Measurements from ENCODE around the gene NLRP4.

Gene NLRP4, protein sequence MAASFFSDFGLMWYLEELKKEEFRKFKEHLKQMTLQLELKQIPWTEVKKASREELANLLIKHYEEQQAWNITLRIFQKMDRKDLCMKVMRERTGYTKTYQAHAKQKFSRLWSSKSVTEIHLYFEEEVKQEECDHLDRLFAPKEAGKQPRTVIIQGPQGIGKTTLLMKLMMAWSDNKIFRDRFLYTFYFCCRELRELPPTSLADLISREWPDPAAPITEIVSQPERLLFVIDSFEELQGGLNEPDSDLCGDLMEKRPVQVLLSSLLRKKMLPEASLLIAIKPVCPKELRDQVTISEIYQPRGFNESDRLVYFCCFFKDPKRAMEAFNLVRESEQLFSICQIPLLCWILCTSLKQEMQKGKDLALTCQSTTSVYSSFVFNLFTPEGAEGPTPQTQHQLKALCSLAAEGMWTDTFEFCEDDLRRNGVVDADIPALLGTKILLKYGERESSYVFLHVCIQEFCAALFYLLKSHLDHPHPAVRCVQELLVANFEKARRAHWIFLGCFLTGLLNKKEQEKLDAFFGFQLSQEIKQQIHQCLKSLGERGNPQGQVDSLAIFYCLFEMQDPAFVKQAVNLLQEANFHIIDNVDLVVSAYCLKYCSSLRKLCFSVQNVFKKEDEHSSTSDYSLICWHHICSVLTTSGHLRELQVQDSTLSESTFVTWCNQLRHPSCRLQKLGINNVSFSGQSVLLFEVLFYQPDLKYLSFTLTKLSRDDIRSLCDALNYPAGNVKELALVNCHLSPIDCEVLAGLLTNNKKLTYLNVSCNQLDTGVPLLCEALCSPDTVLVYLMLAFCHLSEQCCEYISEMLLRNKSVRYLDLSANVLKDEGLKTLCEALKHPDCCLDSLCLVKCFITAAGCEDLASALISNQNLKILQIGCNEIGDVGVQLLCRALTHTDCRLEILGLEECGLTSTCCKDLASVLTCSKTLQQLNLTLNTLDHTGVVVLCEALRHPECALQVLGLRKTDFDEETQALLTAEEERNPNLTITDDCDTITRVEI

DNA sequence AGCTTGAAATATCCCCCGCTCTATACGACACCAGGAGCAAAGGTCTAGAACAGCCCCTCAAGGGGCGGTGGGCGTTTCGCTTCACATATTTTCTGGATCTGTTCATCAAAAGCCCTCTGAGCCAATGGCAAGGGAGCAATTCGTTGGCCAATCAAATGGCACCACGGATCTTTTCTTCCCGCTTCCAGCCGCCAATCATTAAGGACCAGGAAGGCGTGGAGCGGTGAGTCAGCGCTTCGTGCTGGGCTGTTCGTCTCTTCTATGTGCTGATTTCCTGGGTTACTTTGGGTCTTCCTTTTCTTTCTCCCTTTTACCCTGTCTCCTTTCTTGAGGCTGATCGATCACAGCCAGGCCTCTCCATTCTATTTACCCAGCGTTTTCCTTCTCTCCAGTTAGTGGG is at the start of gene NLRP4:
NLRP4 (plus strand) TSS at position 201 of the 400 bp plus-strand sequence. CDS start 15,541 bp downstream, outside the sequence.
- no peak for DNase-seq (ENCODE audit: low read depth)

DNA sequence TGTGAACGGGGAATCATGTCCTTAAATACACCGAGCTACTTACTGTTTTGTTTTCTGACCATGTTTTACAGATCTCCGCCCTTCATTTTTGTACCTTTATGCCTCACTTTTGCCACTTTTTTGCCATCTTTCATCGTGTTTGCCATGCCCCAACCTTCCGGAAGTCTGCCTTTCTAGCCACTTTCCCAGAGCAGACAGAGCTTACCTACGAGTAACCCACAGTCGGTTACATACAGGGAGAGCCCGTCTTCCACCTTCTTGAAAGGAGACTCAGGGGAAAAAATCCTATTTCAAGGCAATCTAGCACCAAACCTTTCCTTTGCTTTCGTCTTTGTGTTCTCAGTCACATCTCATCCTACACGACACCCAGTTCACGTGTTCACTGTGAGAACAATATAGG is 41.3 kb upstream of the NLRP4 start:
- DNase-seq (ENCODE audit: low read depth) = no peak

DNA sequence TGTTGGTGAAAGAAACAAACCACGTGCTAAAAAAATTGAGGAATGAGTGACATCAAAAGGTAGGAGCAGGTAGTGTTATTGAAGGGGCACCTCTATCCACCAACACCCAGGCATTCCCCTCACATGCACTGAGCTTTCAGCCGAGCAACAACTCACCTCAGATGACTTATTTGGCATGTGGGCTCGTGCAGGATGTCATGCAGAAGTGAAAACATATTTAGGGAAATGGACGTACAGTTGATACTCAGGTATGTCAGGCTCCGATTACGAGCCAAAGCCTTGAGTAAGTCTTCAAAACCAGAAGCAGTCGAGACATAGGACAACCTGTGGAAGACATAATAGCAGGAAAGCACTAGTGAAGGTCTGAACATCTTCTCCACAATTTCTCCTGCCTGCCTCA is 34.9 kb upstream of the NLRP4 start:
- no peak for DNase-seq (ENCODE audit: low read depth)

DNA sequence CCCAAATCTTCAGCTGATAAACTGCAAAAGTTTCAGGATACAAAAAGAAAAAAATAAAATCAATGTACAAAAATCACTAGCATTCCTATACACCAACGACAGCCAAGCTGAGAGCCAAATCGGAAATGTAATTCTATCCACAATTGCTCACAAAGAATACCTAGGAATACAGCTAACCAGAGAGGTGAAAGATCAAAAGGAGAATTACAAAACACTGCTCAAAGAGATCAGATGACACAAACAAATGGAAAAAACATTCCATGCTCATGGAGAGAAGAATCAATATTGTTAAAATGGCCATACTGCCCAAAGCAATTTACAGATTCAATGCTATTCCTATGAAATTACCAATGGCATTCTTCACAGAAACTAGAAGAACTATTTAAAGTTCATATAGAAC is 34.1 kb upstream of the NLRP4 start:
- DNase-seq (ENCODE audit: low read depth) = no peak

DNA sequence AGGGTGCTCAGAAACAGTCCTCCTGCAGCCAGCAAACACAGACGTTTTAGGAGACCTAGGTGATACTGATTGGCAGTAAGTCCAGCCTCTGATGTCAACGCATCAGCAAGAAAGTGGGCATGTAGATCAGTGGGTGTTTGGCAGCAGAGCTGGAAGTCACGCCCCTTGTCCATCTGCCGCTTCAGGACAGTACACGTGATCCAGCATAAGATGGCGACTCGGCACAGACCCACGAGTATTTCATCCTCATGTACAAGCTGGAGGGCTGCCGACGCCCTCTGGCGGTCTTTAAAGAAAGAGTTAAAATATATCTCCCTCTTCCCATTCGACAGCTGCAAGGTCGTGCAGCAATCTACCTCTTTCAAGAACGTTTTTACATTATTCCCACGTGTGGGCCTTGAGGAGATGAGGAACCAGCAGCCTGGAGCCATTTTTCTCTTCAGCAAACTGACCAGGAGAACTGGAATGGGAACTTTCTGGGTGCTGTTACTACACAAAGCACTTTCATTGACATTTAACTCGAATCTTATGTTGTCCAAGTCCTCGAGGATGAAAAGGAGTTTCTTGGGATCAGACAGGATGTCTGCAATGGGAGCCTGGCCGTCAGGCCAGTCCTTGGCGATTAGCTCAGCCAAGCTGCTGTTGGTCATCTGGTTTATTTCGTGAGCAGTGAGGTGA is 26.8 kb upstream of the NLRP4 start:
- DNase-seq (ENCODE audit: low read depth) = no peak

DNA sequence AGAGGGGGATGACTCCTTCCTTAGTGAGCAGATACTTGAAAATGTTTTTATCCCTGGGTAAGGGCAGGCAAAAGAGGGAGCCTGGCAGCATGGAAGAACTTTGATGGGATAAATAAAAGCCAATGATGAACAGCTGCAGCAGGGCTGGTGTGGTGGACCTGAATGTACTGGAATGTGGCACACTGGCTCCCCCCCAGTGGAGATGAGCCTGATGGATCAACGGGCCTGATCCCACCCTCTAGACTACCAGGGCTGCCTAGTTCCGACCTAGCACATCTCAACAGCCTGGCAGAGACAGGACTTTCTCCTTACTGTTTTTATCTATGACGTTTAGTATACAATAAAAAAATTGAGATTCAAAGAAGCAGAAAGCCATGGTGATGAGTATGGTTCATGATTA is 25.0 kb upstream of the NLRP4 start:
- DNase-seq (ENCODE audit: low read depth) = no peak

DNA sequence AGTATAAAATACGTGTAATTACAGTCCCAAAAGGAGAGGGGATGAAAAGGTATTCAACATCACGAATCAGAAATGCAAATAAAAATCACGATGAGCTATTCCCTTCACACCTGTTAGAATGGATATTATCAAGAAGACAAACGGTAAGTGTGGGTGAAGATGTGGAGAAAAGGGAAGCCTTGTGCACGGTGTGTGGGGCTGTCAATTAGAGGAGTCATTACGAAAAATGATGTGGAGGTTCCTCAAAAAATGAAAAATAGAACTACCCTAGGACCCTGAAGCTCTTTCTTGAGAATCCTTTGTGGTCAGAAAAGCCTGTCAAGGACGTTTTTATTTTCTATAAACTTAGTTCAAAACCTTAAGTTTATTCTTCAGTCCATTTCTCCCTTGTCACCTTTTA is 23.9 kb upstream of the NLRP4 start:
- DNase-seq (ENCODE audit: low read depth) = no peak

DNA sequence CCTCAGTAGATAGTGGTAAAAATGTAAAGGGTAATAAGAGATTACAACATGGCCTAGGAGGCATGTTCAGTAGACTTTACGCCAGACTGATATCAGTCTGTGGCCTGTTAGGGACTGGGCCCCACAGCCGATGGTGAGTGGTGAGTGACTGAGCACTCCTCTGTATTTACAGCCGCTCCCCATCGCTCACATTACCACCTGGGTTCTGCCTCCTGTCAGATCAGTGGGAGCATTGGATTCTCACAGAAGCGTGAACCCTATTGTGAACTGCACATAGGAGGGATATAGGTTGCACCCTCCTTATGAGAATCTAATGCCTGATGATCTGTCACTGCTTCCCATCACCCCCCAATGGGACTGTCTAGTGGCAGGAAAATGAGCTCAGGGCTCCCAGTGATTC is 22.4 kb upstream of the NLRP4 start:
- no peak for DNase-seq (ENCODE audit: low read depth)

DNA sequence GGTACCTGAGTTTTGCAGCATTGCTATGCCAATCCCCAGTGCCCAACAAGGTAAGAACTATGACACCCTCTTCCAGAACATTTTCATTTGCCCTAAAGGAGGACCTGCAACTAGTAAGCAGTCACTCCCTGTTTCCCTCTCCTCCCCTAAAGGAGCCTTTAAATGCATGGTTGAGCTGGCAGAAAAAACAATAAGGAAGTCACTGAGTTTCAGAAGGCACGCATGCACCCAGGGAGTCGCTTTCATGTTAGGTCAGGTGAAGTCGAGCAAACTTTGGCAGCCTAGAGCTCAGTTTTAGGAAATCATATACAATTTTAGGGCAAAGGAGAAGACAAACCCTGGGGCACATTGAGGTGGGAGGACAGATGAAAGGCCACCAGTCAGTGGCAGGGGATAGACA is 16.3 kb upstream of the NLRP4 start:
- no peak for DNase-seq (ENCODE audit: low read depth)

DNA sequence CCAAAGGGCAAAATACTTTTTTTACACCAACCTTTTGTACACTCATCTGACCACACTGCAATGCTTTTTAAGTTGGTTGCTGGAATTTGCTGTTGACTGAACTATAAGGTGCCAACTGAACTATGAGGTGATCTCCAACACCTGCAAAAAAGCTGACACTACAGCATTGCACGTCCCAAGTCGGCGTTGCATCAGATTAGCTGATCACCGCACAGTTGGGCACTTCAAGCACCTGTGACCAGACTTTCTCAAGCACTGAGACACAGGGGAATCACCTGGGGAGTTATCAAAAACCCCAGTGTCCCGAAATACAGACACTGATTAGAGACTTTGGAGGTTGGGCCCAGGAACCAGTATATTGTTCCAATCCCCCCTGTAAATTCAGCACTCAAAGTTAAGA is 5.7 kb upstream of the NLRP4 start:
- no peak for DNase-seq (ENCODE audit: low read depth)

DNA sequence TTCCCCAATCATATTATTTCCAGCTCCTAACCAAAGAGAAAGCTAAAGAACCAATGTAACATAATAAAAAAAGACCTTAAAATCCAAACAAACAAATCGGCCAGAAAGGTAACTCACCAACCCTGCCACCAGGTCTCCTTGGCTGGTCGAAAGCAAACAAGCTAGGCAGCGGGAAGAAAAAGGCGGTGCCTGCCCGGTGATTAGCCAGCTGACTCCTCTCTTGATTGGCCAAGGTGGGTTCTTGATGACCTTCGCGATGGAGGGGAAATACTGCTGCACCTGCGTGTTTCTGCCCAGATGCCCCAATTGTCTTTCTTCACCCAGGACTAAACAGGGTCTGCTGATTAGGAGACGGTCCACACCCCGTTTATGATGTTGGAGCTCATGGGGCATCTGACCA is 4.5 kb upstream of the NLRP4 start, which contains the start of gene NLRP11:
NLRP11 (minus strand) TSS at position 154 of the 400 bp plus-strand sequence. CDS start 13,825 bp downstream, outside the sequence.
- DNase-seq (ENCODE audit: low read depth) = no peak

DNA sequence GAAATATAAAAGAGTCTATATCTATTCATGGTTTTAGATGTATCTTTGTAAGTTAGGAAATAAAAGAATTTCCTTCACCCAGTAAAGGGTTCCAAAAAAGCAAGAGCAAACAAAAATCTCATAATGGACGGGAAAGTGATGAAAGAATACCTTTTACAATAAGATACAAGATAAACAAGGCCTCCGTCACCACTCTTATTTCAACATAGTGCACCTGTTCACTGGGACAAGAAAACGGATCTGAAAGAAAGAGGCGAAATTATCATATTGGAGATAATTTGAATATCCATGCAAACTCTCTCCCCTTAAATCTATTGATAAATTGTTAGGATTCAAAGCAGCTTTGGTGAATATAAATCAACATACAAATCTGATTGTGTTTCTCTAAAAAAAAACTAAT is 3.7 kb upstream of the NLRP4 start:
- DNase-seq (ENCODE audit: low read depth) = no peak

DNA sequence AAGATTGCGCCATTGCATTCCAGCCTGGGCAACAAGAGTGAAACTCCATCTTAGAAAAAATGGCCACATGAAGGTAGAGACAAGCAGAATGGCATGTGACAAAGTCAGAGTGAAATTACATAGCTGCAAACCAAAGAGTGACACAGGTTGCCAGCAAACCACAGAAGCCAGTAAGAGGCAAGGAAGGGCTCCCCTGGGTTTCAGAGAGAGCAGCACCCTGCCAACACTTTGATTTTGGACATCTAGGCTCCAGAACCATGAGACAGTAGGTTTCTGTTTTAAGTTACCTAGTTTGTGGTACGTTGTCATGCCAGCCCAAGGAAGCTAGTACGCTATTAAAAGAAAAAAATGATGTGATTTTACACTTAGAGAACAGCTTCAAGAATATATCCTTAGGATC is 1.9 kb downstream of the NLRP4 start:
- no peak for DNase-seq (ENCODE audit: low read depth)

DNA sequence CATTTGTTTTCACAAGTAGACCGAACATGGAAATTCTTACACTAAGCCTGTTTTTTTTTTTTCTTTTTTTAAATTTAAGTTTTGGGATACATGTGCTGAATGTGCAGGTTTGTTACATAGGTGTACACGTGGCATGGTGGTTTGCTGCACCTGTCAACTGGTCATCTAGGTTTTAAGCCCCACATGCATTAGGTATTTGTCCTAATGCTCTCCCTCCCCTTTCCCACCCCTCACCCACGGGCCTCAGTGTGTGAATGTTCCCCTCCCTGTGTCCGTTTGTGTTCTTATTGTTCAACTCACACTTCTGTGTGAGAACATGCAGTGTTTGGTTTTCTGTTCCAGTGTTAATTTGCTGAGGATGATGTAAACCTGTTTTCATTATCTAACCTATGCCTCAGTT is 2.6 kb downstream of the NLRP4 start:
- no peak for DNase-seq (ENCODE audit: low read depth)

DNA sequence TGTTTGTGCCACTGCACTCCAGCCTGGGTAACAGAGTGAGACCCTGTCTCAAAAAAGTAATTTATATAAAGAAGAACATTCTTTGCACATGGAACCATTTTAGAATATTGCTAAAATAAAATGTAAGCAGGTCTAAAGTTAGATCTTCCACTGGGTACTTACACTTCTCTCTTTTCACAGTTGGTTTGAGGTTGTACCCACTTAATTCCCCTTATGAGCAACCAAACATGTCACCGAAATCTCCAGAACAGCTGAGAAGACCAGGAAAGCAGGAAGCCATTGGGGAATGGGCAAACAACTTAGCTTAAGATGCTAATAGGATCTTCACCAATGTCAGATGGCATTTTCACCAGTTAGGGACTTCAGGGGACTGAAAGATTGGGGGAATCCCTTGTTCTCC is 18.8 kb downstream of the NLRP4 start:
- no peak for DNase-seq (ENCODE audit: low read depth)

DNA sequence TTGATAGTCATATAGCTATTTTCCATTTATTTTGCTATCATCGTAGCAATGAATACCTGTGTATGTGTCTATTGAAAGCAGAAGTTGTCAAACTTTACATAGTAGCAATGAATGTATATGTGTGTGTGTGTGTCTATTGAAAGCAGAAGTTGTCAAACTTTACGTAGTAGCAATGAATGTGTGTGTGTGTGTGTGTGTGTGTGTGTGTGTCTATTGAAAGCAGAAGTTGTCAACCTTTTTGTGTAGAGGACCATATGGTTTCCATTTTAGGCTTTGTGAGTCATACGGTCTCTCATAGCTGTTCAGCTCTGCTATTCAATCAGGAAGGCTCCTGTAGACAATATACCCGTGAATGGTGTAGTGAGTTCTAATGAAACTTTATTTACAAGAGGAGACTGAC is 20.8 kb downstream of the NLRP4 start:
- DNase-seq (ENCODE audit: low read depth) = no peak

DNA sequence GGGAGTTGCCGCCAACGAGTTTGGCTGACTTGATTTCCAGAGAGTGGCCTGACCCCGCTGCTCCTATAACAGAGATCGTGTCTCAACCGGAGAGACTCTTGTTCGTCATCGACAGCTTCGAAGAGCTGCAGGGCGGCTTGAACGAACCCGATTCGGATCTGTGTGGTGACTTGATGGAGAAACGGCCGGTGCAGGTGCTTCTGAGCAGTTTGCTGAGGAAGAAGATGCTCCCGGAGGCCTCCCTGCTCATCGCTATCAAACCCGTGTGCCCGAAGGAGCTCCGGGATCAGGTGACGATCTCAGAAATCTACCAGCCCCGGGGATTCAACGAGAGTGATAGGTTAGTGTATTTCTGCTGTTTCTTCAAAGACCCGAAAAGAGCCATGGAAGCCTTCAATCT is 21.6 kb downstream of the NLRP4 start:
- no peak for DNase-seq (ENCODE audit: low read depth)

DNA sequence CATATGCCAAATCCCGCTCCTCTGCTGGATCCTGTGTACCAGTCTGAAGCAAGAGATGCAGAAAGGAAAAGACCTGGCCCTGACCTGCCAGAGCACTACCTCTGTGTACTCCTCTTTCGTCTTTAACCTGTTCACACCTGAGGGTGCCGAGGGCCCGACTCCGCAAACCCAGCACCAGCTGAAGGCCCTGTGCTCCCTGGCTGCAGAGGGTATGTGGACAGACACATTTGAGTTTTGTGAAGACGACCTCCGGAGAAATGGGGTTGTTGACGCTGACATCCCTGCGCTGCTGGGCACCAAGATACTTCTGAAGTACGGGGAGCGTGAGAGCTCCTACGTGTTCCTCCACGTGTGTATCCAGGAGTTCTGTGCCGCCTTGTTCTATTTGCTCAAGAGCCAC is 22.1 kb downstream of the NLRP4 start:
- no peak for DNase-seq (ENCODE audit: low read depth)

DNA sequence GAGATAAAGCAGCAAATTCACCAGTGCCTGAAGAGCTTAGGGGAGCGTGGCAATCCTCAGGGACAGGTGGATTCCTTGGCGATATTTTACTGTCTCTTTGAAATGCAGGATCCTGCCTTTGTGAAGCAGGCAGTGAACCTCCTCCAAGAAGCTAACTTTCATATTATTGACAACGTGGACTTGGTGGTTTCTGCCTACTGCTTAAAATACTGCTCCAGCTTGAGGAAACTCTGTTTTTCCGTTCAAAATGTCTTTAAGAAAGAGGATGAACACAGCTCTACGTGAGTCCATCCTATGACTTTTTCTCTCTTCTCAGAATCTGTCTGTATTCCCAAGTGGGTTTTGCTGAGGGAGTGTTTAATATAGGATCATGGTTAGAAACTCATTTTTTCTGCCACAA is 22.6 kb downstream of the NLRP4 start:
- no peak for DNase-seq (ENCODE audit: low read depth)

DNA sequence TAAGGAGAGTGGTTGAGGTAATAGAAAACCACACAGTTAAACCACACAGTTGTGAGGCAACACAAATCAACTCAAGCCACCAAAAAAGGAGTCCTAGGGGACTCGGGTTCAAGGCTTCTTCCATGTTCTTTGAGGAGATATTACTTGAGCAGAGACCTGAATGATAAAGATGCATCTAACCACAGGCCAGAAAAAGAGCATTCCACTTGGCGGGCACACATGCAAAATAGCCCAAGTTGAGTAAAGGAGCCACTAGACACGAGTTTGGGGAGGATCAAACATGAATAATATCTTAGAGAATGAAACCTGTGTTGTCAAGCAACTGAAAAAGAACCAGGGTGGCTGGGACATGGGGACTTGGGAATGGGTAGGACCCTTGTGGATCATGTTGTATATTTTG is 30.2 kb downstream of the NLRP4 start:
- no peak for DNase-seq (ENCODE audit: low read depth)

DNA sequence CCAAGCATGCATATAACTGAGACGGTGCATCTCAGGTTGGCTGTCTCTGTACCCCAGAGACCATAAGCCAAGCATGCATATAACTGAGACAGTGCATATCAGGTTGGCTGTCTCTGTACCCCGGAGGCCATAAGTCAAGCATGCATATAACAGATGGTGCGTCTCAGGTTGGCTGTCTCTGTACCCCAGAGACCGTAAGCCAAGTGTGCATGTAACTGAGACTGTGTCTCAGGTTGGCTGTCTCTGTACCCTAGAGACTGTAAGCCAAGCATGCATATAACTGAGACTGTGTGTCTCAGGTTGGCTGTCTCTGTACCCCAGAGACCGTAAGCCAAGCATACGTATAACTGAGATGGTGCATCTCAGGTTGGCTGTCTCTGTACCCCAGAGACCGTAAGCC is 30.8 kb downstream of the NLRP4 start:
- no peak for DNase-seq (ENCODE audit: low read depth)

DNA sequence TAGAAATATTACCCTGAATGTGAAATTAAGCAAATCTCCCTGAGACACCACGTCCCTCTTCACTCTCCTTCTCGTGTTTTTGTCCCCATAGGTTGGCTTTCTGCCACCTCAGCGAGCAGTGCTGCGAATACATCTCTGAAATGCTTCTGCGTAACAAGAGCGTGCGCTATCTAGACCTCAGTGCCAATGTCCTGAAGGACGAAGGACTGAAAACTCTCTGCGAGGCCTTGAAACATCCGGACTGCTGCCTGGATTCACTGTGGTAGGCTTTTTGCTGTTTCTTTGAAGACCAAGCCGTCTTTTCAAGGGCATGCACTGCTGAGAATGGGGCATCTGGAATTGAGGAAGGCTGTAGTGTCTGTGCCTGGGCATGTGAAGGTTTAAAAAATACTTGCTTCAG is 34.4 kb downstream of the NLRP4 start:
- no peak for DNase-seq (ENCODE audit: low read depth)

Data from stimulated activated CD8-positive, alpha-beta memory T cell treated with anti-CD3 and anti-CD28 coated beads, Interleukin-12 subunit alpha, Interleukin-12 subunit beta, amount 100 ng/mL, for 1 hour (primary cell).